Tibial nerve (tissue), 4 donors: ENCODE data around the gene TSC1.

Experiments used
- CTCF ChIP-seq, 5 experiments: fragments of 200-600 bp in 3 of 5; fragments of 450-650 bp in 2 of 5; sonication (generic) in 3 of 5; IDR thresholded peaks; one replicate each; pipeline ENCODE4 v1.5.1; 2016 to 2019; ENCODE audit warnings: antibody characterized with exemption in 5 of 5, mild to moderate bottlenecking in 3 of 5, moderate library complexity in 2 of 5
- EP300 ChIP-seq, 2 donors: sonication (generic); formaldehyde crosslinking; IDR thresholded peaks; one replicate each; pipeline ENCODE4 v1.6.1; 2017; ENCODE audit warnings: antibody characterized with exemption in 2 of 2, mild to moderate bottlenecking in 1 of 2
- POLR2A ChIP-seq, 2 donors: fragments of 450-650 bp; IDR thresholded peaks; one replicate each; pipeline ENCODE4 v1.6.1; 2017; ENCODE audit warnings: antibody characterized with exemption in 2 of 2, mild to moderate bottlenecking in 2 of 2, moderate library complexity in 2 of 2

- TF ChIP-seq POLR2A (IDR thresholded peaks at IDR 0.05), result no peak
- no peak for TF ChIP-seq CTCF (IDR thresholded peaks at IDR 0.05)
- no peak for TF ChIP-seq EP300 (IDR thresholded peaks at IDR 0.05)
Observed at GRCh38 chr9:132943651-132944293, 644 bp downstream of the TSC1 start.
